HL-60 (cell line): ENCODE data around the gene TAPBPL.

Experiments used
- DNase-seq, 2 experiments: peaks; one replicate each; pipeline ENCODE4 v3.0.0-alpha.2; 2010 to 2020; ENCODE audit warnings: low read depth in 1 of 2, low spot score in 1 of 2
- H3K27ac ChIP-seq: fragments of 250-450 bp; sonication (Bioruptor Pico); replicated peaks from 2 replicates; pipeline ENCODE4 v1.5.1; 2020; ENCODE audit warnings: mild to moderate bottlenecking, moderate library complexity
- H3K27me3 ChIP-seq: fragments of 250-450 bp; sonication (Bioruptor Pico); 2 replicates; pipeline ENCODE4 v1.5.1; 2021; ENCODE audit warnings: mild to moderate bottlenecking, moderate library complexity; ENCODE audit not compliant: insufficient read depth, poor library complexity, severe bottlenecking
- H3K4me3 ChIP-seq: replicated peaks from 2 replicates; pipeline ENCODE4 v1.5.1; 2011; ENCODE audit warnings: mild to moderate bottlenecking, control low read depth, low read length; ENCODE audit not compliant: insufficient read depth
- GABPA ChIP-seq: IDR thresholded peaks from 2 replicates; pipeline ENCODE4 v1.6.1; 2012; ENCODE audit warnings: low read depth
- POLR2AphosphoS5 ChIP-seq: IDR thresholded peaks from 2 replicates; pipeline ENCODE4 v1.6.1; 2012; ENCODE audit warnings: low read depth
- SPI1 ChIP-seq: IDR thresholded peaks from 2 replicates; pipeline ENCODE4 v1.6.1; 2012; ENCODE audit warnings: low read depth, mild to moderate bottlenecking, borderline replicate concordance
- TF ChIP-seq, protein P1 (sequence below): IDR thresholded peaks from one replicate; pipeline ENCODE4 v1.5.1; 2011; ENCODE audit warnings: low read length, control low read depth, inconsistent platforms; ENCODE audit not compliant: insufficient read depth
- TF ChIP-seq, protein P2 (sequence below): IDR thresholded peaks from 2 replicates; pipeline ENCODE4 v1.6.1; 2012; ENCODE audit warnings: low read depth; ENCODE audit not compliant: insufficient replicate concordance

Gene TAPBPL

DNA sequence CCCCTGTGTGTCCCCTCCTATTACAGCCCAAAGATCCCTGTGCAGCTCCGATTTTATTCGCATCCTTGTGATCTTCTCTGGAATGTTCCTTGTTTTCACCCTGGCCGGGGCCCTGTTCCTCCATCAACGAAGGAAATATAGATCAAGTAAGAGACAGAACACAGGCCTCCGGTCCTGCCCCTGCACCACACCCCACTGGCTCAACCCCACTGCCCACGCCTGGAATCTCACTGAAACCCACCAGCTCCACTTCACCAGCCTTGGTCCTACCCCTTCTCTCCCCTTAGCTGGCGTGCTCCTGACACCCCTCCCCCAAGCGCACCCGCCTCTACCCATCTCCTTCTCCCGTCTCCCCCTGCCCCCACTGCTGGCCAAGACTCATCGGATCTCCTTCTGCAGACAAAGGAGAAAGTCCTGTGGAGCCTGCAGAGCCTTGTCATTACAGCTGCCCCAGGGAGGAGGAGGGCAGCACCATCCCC is 934 bp upstream of the TAPBPL start:
- Histone ChIP-seq H3K4me3 (peak overlapping the region; percentile 58), H3K27ac (peak overlapping the region; percentile 98), H3K27me3 (no peaks in the 10 kb centered on the region)
- TF ChIP-seq, protein P1, sequence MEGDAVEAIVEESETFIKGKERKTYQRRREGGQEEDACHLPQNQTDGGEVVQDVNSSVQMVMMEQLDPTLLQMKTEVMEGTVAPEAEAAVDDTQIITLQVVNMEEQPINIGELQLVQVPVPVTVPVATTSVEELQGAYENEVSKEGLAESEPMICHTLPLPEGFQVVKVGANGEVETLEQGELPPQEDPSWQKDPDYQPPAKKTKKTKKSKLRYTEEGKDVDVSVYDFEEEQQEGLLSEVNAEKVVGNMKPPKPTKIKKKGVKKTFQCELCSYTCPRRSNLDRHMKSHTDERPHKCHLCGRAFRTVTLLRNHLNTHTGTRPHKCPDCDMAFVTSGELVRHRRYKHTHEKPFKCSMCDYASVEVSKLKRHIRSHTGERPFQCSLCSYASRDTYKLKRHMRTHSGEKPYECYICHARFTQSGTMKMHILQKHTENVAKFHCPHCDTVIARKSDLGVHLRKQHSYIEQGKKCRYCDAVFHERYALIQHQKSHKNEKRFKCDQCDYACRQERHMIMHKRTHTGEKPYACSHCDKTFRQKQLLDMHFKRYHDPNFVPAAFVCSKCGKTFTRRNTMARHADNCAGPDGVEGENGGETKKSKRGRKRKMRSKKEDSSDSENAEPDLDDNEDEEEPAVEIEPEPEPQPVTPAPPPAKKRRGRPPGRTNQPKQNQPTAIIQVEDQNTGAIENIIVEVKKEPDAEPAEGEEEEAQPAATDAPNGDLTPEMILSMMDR: no peak
- TF ChIP-seq, protein P2, sequence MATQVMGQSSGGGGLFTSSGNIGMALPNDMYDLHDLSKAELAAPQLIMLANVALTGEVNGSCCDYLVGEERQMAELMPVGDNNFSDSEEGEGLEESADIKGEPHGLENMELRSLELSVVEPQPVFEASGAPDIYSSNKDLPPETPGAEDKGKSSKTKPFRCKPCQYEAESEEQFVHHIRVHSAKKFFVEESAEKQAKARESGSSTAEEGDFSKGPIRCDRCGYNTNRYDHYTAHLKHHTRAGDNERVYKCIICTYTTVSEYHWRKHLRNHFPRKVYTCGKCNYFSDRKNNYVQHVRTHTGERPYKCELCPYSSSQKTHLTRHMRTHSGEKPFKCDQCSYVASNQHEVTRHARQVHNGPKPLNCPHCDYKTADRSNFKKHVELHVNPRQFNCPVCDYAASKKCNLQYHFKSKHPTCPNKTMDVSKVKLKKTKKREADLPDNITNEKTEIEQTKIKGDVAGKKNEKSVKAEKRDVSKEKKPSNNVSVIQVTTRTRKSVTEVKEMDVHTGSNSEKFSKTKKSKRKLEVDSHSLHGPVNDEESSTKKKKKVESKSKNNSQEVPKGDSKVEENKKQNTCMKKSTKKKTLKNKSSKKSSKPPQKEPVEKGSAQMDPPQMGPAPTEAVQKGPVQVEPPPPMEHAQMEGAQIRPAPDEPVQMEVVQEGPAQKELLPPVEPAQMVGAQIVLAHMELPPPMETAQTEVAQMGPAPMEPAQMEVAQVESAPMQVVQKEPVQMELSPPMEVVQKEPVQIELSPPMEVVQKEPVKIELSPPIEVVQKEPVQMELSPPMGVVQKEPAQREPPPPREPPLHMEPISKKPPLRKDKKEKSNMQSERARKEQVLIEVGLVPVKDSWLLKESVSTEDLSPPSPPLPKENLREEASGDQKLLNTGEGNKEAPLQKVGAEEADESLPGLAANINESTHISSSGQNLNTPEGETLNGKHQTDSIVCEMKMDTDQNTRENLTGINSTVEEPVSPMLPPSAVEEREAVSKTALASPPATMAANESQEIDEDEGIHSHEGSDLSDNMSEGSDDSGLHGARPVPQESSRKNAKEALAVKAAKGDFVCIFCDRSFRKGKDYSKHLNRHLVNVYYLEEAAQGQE: no peak
- TF ChIP-seq POLR2AphosphoS5 (no peak), GABPA (no peak), SPI1 (no peak)
- DNase-seq: no peak

DNA sequence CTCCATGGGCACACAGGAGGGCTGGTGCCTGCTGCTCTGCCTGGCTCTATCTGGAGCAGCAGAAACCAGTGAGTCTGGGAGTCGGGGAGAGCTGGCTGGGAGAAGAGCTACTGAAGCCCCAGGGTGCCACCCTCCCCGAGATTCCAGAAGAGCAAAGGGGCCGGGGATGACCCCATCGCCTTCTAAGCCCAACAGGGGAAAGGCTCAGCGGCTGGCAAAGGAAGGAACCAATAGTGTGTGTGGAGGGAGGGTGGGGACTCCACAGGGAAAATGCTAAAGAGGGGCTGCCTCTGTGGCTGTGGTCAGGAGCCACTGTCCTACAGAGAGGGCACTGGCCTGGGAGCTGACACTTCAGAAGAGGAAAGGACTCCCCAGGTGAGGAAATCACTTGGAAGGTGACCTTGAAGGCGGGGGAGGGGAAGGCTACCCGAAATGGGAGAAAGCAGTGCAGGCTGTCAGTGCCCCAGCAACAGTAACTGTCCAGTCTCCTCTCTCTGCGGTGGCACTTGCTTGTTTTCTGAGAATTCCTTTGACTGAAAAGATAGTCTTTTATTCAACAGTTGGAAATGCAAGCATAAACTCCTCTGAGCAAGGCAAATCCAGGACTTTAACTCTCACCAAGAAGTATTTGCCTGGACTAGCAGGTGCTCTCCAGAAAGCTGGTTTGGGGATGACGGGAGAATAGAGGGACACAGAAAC is 552 bp downstream of the TAPBPL start:
- H3K4me3 ChIP-seq: peak overlapping the region; percentile 58
- no peak for TF ChIP-seq GABPA
- TF ChIP-seq, protein P2: no peak
- no peak for TF ChIP-seq SPI1
- TF ChIP-seq, protein P1: no peak
- TF ChIP-seq POLR2AphosphoS5: no peak; the same call in 1 of the 2 replicates
- H3K27me3 ChIP-seq: no peaks in the 10 kb centered on the region
- peak in 1 of 2 experiments; percentile 42 for DNase-seq
- peak overlapping the region; percentile 98 for H3K27ac ChIP-seq

DNA sequence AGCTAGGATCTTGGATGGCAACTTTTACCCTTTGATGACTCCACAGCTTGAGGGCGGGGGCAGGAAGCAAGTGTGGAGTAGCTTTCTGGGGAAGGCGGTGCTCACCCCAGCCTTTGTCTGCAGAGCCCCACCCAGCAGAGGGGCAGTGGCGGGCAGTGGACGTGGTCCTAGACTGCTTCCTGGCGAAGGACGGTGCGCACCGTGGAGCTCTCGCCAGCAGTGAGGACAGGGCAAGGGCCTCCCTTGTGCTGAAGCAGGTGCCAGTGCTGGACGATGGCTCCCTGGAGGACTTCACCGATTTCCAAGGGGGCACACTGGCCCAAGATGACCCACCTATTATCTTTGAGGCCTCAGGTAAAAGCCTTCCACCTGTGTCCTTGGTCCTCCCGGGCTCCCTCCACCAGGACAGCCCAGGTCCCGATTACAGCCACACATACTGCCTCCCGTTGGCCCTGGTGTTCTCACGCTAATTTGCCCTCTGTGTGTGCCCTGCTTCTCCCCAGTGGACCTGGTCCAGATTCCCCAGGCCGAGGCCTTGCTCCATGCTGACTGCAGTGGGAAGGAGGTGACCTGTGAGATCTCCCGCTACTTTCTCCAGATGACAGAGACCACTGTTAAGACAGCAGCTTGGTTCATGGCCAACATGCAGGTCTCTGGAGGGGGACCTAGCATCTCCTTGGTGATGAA is 1.2 kb downstream of the TAPBPL start:
- peak overlapping the region; percentile 98 for H3K27ac ChIP-seq
- DNase-seq: no peak
- TF ChIP-seq, protein P2: no peak
- no peak for TF ChIP-seq GABPA
- no peak for TF ChIP-seq SPI1
- TF ChIP-seq, protein P1: no peak
- TF ChIP-seq POLR2AphosphoS5: no peak
- H3K4me3 ChIP-seq: no peak overlapping the region
- H3K27me3 ChIP-seq: no peaks in the 10 kb centered on the region
